ENCODE measurements around the gene CCDC169. TPM values are rescaled to one million over a fixed set of nuclear protein-coding genes. Genes with fewer than 3 reads are reported as not detected.

The CCDC169 gene
- total RNA-seq, 1 donor from 2014 or later: 3.1 TPM

DNA sequence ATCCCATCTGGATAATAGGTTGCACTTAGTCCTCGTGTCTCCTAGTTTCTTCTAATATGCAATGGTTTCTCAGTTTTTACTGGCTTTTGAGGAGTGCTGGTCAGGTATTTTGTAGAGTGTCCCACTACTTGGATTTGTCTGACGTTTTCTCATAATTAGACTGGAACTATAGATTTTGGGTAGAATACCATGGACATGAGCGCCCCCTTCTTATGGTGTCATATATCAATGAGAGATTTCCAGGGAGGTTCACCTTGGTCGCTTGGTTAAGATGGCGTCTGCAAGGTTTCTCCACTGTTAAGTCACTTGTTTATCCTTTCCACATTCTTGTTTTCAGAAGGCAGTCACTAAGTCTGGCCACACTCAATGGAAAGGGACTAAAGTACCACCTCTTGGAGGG lies 89.9 kb downstream of the CCDC169 start:
- no peaks in the 10 kb centered on the region for H3K4me1 Mint-ChIP-seq (ENCODE audit: unreplicated experiment)
- no peak for DNase-seq (ENCODE audit: low spot score)
- H3K27me3 Mint-ChIP-seq (ENCODE audit: unreplicated experiment): no peaks in the 10 kb centered on the region
- no peak overlapping the region for H3K4me3 Mint-ChIP-seq (ENCODE audit: unreplicated experiment)
- H3K27ac Mint-ChIP-seq (ENCODE audit: unreplicated experiment): no peak overlapping the region
- TF ChIP-seq, protein P1, sequence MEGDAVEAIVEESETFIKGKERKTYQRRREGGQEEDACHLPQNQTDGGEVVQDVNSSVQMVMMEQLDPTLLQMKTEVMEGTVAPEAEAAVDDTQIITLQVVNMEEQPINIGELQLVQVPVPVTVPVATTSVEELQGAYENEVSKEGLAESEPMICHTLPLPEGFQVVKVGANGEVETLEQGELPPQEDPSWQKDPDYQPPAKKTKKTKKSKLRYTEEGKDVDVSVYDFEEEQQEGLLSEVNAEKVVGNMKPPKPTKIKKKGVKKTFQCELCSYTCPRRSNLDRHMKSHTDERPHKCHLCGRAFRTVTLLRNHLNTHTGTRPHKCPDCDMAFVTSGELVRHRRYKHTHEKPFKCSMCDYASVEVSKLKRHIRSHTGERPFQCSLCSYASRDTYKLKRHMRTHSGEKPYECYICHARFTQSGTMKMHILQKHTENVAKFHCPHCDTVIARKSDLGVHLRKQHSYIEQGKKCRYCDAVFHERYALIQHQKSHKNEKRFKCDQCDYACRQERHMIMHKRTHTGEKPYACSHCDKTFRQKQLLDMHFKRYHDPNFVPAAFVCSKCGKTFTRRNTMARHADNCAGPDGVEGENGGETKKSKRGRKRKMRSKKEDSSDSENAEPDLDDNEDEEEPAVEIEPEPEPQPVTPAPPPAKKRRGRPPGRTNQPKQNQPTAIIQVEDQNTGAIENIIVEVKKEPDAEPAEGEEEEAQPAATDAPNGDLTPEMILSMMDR (IDR thresholded peaks at IDR 0.05; ENCODE audit: unreplicated experiment): no peak
- H3K36me3 Mint-ChIP-seq (ENCODE audit: low read depth, unreplicated experiment): no peaks in the 10 kb centered on the region
- H3K9me3 Mint-ChIP-seq (ENCODE audit: unreplicated experiment): no peaks in the 10 kb centered on the region

DNA sequence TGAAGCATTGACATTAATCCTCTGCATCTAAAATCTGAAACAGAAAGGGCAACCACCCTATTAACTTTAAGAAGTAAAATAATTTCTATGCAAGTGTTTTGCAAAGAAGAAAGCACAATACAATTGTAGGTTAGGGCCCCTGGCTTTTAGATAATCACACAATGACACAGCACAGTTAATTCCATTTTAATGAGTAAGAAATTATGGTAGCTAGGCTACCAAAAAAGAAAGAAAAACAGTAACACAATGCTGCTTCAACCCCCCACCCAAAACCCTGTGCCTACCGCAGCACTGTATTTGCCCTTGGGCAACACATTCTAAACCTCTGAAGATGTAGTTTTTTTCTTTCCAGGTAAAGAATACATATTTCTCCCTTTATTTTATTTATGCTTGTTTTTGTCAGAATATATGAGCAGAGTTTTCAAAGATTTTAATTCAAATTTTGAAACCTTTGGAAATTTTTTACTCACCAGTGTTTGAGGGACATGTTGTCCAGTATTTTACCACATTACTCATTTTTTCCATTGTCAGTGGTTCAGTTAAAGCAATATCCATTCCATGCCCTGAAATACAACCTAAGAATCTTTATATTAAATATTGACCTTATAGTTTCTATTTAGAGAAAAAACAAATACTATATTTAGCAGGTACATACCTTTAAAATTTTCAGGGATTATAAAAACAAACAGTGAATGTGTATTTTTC lies 104.3 kb downstream of the CCDC169 start:
- no peak overlapping the region for H3K4me3 Mint-ChIP-seq (ENCODE audit: unreplicated experiment)
- H3K27ac Mint-ChIP-seq (ENCODE audit: unreplicated experiment): no peak overlapping the region
- no peaks in the 10 kb centered on the region for H3K4me1 Mint-ChIP-seq (ENCODE audit: unreplicated experiment)
- no peak for DNase-seq (ENCODE audit: low spot score)
- no peaks in the 10 kb centered on the region for H3K27me3 Mint-ChIP-seq (ENCODE audit: unreplicated experiment)
- H3K9me3 Mint-ChIP-seq (ENCODE audit: unreplicated experiment): no peaks in the 10 kb centered on the region
- TF ChIP-seq, protein P1 (IDR thresholded peaks at IDR 0.05; ENCODE audit: unreplicated experiment): no peak
- no peaks in the 10 kb centered on the region for H3K36me3 Mint-ChIP-seq (ENCODE audit: low read depth, unreplicated experiment)

DNA sequence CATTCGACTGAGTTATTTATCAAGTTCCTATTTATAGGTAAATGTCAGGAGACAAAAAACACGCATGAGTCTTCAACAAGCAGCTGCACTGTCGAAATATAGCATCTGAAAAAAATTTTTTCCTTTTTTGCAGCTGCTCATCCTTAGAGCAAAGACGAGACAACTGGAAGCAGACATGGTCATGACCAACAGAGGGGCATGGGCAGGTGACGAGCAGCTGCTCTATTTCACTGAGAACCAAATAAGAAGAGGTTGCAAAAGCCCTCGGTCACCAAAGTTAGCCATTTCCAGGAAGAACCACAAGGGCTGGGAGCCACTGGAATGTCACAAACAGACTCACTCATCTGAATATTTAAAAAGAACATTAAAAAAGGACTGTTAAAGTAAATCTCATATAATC lies 105.4 kb downstream of the CCDC169 start:
- Mint-ChIP-seq H3K9me3 (ENCODE audit: unreplicated experiment) (no peaks in the 10 kb centered on the region), H3K27ac (ENCODE audit: unreplicated experiment) (no peak overlapping the region), H3K4me3 (ENCODE audit: unreplicated experiment) (no peak overlapping the region), H3K36me3 (ENCODE audit: low read depth, unreplicated experiment) (no peaks in the 10 kb centered on the region), H3K27me3 (ENCODE audit: unreplicated experiment) (no peaks in the 10 kb centered on the region), H3K4me1 (ENCODE audit: unreplicated experiment) (no peaks in the 10 kb centered on the region)
- no peak for DNase-seq (ENCODE audit: low spot score)
- TF ChIP-seq, protein P1 (IDR thresholded peaks at IDR 0.05; ENCODE audit: unreplicated experiment): no peak

DNA sequence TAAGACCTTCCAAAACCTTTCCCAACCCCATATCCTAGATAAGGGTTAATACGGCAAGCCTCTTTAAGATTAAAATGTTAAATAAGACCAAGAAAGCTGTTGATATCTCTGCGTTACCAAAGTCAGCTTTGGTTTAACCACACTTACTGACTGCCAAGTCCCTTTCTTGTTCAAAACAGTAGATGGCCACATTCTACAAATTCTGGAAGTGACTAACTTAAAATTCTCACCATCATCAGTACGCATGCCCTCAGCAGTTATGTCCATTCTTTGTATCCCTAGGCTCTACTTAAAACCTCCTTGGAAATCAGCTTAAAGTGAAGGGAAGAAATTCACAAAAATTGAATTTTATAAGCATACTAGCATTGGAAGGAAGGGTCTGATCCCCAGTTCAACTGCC lies 106.8 kb downstream of the CCDC169 start:
- Mint-ChIP-seq H3K27ac (ENCODE audit: unreplicated experiment) (no peak overlapping the region), H3K27me3 (ENCODE audit: unreplicated experiment) (no peaks in the 10 kb centered on the region), H3K4me3 (ENCODE audit: unreplicated experiment) (no peak overlapping the region), H3K4me1 (ENCODE audit: unreplicated experiment) (no peaks in the 10 kb centered on the region), H3K9me3 (ENCODE audit: unreplicated experiment) (no peaks in the 10 kb centered on the region), H3K36me3 (ENCODE audit: low read depth, unreplicated experiment) (no peaks in the 10 kb centered on the region)
- no peak for DNase-seq (ENCODE audit: low spot score)
- TF ChIP-seq, protein P1 (IDR thresholded peaks at IDR 0.05; ENCODE audit: unreplicated experiment): no peak

DNA sequence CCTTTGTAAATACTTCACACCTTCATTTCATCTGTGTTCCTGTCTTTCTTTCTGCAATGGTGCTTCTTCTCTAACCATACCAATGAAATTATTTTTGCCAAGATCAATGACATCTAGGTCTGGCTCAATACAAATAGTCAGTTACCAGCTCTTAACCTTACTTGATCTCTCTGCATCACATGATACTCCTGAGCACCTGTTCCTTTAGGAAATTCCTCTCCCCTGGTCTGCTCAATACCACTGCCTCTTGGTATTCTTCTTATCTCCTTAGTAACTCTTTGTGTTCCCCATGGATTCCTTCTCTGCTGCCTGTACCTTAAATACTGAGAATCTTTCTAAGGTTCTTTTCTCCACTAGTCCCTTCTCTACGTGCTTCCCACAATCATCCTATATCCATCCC lies 109.2 kb downstream of the CCDC169 start:
- no peaks in the 10 kb centered on the region for H3K36me3 Mint-ChIP-seq (ENCODE audit: low read depth, unreplicated experiment)
- TF ChIP-seq, protein P1 (IDR thresholded peaks at IDR 0.05; ENCODE audit: unreplicated experiment): no peak
- H3K27me3 Mint-ChIP-seq (ENCODE audit: unreplicated experiment): no peaks in the 10 kb centered on the region
- no peak overlapping the region for H3K27ac Mint-ChIP-seq (ENCODE audit: unreplicated experiment)
- no peak for DNase-seq (ENCODE audit: low spot score)
- H3K4me3 Mint-ChIP-seq (ENCODE audit: unreplicated experiment): no peak overlapping the region
- no peaks in the 10 kb centered on the region for H3K4me1 Mint-ChIP-seq (ENCODE audit: unreplicated experiment)
- no peaks in the 10 kb centered on the region for H3K9me3 Mint-ChIP-seq (ENCODE audit: unreplicated experiment)
